ENCODE data around the gene RPS6KB2.

The RPS6KB2 gene

GRCh38 chr11:67428052-67429001 lies at the start of gene RPS6KB2:
Gene RPS6KB2, plus strand, starts transcription at chr11:67428494. Its CDS starts 52 bp downstream, at chr11:67428546.
- peak; percentile 97 for DNase-seq

- DNase-seq: no peak
These were observed 49.8 kb upstream of the RPS6KB2 start for GRCh38 chr11:67378544-67378943.

DNA sequence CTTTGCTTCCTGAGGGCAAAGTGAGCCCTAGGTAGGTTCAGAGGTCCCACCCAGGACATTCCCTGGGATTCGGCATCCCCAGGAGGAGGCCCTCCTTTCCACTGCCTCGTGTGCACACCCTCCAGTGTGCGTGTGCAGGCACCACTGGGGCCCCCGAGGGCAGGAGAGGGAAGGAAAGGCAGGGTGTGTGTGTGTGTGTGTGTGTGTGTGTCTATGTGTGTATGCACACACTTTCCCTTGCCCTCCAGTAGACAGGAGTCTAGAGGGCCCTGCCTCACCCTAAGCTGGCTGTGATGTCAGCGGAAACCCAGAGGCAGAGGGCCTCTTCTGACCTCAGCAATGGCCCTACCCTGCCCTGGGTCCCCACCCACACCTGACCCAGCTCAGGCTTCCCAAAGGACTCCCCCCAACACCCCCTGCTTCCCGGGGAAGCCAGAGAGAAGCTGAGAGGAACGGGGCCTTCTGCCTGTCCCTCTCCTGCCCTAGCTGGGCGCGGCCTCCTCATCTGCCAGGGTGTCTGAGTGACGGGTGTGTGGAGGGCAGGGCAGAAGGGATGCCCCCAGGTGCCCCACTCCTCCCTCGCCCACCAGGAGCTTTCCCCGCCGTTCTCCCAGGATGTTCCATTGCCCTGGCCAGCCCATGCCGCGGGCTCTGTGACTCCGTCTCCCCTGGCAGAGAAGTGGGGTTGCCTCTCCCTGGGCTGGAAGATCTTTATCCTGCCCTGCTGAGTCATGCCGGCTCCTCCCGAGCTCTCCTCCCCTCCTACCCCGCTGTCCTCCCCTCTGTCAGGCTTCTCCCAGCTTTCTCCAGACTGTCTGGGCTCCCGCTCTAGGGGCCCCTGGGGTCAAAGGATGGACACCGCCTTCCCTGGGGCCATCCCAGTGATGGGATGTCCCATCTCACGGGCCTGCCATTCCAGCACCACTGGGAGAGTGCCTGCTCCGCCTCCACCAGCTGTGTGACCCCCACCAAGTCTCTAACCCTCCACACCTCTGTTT lies 48.9 kb upstream of the RPS6KB2 start:
- no peak for DNase-seq

GRCh38 chr11:67381244-67381972 lies 46.9 kb upstream of the RPS6KB2 start:
- DNase-seq: no peak

DNA sequence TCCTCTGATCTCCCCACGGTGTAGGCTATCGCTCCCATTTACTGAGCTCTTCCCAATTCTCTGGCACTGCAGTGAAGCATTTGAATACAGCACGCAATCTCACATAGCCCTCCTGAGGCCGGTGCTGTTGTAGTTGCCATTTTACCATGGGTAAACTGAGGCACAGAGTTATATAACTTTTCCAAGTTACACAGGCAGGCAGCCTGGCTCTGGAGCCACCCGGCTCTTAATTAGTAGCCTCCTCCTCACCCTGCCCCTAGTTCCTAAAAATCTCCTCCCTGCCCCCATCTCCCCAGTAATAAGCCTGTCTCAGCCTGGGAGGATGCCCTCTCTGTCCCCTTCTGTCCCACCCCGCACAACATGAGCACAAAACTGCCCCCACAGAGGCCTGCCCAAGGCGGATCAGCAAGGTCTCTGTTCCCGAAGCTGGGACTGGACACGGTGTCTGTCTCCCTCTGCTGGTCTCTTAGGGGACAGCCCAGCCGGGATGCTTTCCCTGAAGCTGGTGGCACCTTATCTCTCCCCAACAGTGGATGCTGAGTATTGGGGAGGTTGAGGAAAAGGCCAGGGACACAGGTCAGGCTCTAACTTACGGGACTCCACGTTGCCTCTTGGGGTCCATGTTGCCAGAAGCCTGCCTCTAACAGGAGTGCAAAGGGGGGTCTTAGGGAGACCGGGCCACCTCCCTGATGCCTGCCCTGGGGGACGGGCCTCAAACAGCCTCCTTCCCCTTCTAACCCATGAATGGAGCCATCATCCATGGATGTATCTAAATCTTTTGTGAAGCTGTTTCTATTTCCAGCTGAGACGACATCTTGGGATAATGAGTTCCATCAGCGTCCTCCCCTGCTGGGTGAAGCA lies 45.8 kb upstream of the RPS6KB2 start:
- DNase-seq: peak; percentile 52

DNA sequence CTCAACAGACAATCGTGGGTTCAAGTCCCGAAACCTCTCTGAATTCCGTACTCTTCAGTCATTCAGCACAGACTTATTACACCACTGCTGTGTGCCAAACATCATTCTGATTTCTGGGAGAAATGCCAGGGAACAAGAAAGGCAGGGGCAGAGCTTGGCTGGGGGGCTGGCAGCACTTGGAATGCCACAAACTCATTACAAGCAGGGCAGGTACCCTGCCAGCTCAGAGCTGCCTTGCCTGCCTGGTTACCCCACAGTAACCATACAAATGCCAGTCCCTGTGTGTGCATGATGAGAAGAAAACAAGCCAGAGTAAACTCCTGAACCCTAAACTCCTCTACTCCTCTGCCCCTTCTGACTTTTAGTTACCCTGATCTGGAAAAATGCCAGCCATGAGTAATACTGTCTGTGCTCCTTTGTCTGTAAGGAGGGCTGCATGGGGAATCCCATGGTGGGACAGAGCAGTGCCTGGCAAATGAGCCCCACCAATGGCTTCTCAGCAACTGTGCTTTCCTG lies 43.4 kb upstream of the RPS6KB2 start:
- DNase-seq: no peak

DNA sequence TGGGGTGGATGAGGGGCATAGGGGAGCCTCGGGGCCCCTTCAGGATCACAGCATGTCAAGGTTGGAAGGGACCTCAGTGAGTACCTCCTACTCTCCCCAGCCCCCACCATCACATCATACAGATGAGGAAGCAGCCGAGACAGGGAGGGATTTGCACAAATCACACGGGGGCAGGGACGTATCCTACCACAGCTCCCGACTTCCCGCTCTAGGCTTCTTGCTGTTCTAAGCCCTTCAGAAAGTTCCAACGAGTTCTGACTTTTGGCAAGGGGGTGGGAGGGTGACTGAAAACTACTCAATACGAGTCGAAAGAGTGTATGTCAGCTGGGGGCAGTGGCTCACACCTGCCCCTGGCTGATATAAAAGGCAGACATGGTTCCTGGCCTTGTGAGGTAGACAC lies 41.2 kb upstream of the RPS6KB2 start:
- no peak for DNase-seq

GRCh38 chr11:67387518-67387917 lies 40.8 kb upstream of the RPS6KB2 start:
- DNase-seq: no peak

DNA sequence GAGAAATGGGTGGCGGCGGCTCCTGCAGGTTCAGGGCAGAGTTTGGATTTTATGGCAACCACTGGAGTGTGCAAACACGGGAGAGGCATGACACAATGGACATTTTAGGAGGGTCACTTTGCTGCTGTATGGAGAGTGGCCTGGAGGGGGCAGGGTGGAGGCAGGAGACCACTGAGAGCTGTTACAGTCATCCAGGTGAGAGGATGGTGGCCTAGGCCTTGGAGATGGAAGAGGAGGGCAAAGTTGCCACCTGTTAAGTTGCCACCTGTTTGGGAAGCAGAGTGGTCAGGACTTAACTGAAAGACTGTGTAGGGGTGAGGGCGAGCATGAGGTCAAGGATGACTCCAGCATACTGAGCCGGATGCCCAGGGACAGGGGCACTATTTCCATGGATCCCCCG lies 38.8 kb upstream of the RPS6KB2 start:
- DNase-seq: no peak

- no peak for DNase-seq
These were observed 37.4 kb upstream of the RPS6KB2 start for GRCh38 chr11:67390947-67391303.

DNA sequence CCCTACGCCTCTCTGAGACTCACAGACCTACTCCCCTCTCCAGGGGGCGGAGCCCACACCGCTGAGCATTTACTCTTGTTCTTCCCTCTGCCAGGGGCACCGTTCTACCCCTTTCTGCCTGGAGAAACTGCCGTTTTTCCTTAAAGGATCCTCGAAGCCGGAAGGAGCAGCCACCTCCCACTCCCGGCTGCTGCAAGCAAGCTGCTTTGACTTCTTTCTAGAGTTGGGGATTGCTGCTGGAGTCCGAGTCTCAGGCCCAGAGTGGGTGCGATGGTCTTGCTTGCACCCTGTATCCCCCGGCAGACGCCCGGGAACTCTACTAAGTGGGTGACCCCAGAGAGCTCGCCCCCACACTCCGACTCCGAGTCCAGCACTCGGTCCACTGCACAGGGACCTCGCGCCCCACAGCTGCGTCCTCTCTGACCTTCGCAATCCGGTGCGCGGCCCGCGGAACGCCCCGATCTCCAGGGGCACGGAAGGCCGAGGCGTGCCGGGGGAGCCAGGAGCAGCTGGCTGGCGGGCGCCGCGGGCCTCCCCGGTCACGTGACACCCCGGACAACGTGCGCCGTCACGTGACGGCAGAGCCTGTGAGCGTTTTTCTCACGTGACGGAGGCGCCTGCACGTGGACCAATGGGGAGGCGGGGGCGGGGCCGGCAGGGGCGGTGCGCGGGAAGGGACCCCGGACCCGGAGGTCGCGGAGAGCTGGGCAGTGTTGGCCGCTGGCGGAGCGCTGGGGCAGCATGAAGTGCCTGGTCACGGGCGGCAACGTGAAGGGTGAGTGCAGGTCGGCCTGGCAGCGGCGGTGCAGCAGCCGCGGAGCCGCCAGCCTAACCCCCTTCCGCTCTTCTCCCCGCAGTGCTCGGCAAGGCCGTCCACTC lies 36.8 kb upstream of the RPS6KB2 start, which contains the start of gene RAD9A:
Gene RAD9A, plus strand, starts transcription at position 683 of the 879 bp plus-strand sequence. Its CDS starts 59 bp downstream, at position 742.
- peak; percentile 98 for DNase-seq

DNA sequence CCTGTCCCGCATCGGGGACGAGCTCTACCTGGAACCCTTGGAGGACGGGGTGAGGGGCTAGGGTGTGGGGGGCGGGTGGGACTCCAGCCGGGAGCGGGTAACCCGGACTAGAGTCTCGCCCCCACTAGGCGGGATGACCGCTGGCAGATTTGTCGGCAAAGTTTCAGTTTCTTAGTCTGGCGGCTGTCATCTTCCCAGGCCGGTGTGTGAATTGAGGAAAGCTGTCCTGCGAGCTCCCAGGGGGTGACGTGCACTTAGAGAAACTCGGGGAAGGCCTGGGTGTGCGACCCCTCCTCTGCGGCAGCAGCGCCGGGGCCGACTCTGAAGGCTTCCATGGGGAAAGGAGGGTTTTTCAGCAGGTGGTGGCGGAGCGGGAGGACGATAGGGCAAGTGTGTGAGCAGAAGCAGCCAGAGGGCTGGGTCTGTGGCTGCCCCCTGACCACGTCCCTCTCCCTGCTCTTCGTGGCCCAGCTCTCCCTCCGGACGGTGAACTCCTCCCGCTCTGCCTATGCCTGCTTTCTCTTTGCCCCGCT lies 36.0 kb upstream of the RPS6KB2 start:
- no peak for DNase-seq

DNA sequence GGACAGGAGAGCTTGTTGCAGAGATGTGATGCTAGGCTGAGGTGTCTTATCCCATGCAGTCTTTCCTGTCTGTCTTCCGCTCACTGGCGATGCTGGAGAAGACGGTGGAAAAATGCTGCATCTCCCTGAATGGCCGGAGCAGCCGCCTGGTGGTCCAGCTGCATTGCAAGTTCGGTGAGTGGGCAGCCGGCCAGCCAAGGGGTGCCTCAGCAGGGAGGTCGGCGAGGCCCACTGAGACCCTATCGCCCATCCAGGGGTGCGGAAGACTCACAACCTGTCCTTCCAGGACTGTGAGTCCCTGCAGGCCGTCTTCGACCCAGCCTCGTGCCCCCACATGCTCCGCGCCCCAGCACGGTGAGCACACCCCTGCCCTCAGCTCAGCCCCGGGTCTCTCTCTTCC lies 34.9 kb upstream of the RPS6KB2 start:
- DNase-seq: no peak

DNA sequence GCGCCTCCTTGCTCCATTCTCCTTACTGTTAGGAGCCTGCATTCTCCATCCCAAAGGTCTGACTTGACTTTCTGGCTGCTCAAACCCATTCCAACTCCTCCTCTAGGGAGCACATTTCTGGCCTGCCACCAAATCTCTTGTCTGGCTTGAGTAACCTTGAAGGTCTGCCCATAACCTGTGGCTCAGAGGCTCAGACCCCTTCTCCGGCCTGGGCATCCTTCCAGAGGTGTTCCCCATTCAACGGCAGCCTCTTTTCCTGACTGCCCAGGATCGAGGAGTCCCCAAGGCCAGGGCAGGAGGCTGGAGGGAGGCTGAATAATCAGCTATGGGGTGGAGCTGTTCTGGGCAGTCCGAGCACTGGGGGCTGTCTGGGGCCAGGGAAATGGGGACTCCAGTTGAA lies 34.3 kb upstream of the RPS6KB2 start:
- DNase-seq: no peak

- no peak for DNase-seq
These were observed 32.6 kb upstream of the RPS6KB2 start for GRCh38 chr11:67395555-67396258.

GRCh38 chr11:67396259-67396581 lies 32.1 kb upstream of the RPS6KB2 start:
- DNase-seq: no peak

- no peak for DNase-seq
These were observed 31.5 kb upstream of the RPS6KB2 start for GRCh38 chr11:67396587-67397389.

DNA sequence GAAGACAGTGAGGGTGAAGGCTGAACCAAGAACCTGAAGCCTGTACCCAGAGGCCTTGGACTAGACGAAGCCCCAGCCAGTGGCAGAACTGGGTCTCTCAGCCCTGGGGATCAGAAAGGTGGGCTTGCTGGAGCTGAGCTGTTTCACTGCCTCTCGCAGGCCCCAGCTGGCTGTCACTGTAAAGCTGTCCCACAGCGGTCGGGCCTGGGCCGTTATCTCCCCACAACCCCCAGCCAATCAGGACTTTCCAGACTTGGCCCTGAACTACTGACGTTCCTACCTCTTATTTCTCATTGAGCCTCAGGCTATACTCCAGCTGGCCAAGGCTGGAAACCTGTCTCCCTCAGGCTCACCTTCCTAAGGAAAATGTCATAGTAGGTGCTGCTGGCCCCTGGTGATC lies 30.8 kb upstream of the RPS6KB2 start:
- DNase-seq: no peak
